ENCODE data around the gene ANKIB1. TPM values are rescaled to one million over a fixed set of nuclear protein-coding genes. Genes with fewer than 3 reads are reported as not detected.

ANKIB1 gene
- total RNA-seq, 1 donor from 2014 or later = 77.7 TPM

DNA sequence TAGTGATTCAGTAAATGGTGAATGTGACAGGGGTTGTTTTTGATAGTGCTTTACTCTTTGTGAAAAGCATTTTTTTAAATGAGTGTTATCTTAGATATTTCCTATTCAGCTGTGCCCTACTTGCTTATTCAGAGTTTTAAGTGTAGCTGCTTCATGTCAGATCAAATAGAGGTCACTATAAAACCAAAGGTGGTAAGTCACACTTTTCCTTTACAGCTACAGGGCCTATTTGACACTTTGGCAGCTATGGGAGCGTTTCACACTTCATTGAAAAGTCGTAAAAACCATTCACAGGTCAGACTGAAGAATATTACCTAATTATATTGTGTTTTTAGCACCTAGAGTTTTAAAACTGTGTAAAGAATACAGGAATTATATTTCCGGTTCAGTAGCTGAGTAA, 67.3 kb downstream of the ANKIB1 start:
- no peaks in the 10 kb centered on the region for H3K36me3 Mint-ChIP-seq (ENCODE audit: unreplicated experiment)
- no peaks in the 10 kb centered on the region for H3K27me3 Mint-ChIP-seq (ENCODE audit: unreplicated experiment)
- no peak for DNase-seq
- no peaks in the 10 kb centered on the region for H3K4me1 Mint-ChIP-seq (ENCODE audit: low read depth, unreplicated experiment)
- H3K27ac Mint-ChIP-seq (ENCODE audit: unreplicated experiment) = no peak overlapping the region
- H3K9me3 Mint-ChIP-seq (ENCODE audit: unreplicated experiment) = no peaks in the 10 kb centered on the region
- H3K4me3 Mint-ChIP-seq (ENCODE audit: unreplicated experiment) = no peak overlapping the region
- TF ChIP-seq CTCF (IDR thresholded peaks at IDR 0.05; ENCODE audit: partially characterized antibody, unreplicated experiment) = no peak

DNA sequence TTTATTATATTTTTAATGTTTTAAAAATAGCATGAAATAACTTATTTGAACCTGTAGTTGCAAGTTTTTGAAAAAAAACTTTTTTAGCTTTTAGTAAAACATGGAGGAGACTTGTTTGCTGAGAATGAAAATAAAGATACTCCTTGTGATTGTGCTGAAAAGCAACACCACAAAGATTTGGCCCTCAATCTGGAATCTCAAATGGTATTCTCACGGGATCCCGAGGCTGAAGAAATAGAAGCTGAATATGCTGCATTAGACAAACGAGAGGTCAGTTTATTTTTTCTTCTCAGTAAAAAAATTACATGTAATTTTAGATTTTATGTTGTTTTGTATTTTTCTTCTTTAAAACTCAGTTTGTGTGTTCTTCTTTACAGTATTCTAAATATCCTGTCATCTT, 73.5 kb downstream of the ANKIB1 start:
- no peaks in the 10 kb centered on the region for H3K4me1 Mint-ChIP-seq (ENCODE audit: low read depth, unreplicated experiment)
- no peak overlapping the region for H3K27ac Mint-ChIP-seq (ENCODE audit: unreplicated experiment)
- no peak overlapping the region for H3K4me3 Mint-ChIP-seq (ENCODE audit: unreplicated experiment)
- no peak for TF ChIP-seq CTCF (IDR thresholded peaks at IDR 0.05; ENCODE audit: partially characterized antibody, unreplicated experiment)
- no peak for DNase-seq
- no peaks in the 10 kb centered on the region for H3K27me3 Mint-ChIP-seq (ENCODE audit: unreplicated experiment)
- H3K36me3 Mint-ChIP-seq (ENCODE audit: unreplicated experiment) = no peaks in the 10 kb centered on the region
- H3K9me3 Mint-ChIP-seq (ENCODE audit: unreplicated experiment) = no peaks in the 10 kb centered on the region

DNA sequence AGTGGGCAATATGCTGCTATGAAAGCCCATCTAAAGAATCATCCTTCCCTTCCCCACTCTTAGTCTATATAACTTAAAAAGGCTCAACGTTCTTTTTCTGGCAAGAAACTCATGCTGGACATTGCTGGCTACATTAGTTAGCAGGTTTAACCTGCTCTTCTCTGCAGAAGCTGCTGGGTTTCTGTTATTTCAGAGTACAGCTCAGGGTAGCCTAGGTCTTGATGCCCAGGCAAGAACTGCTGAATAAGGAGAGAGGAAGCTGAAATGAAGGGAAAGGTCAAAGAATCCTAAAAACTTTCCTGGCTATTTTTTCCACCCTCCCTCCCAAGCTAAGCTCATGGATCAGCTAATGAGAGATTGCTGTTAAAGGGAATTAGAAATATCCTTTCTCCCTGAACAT, 79.4 kb downstream of the ANKIB1 start:
- no peaks in the 10 kb centered on the region for H3K27me3 Mint-ChIP-seq (ENCODE audit: unreplicated experiment)
- H3K4me3 Mint-ChIP-seq (ENCODE audit: unreplicated experiment) = no peak overlapping the region
- no peaks in the 10 kb centered on the region for H3K4me1 Mint-ChIP-seq (ENCODE audit: low read depth, unreplicated experiment)
- TF ChIP-seq CTCF (IDR thresholded peaks at IDR 0.05; ENCODE audit: partially characterized antibody, unreplicated experiment) = no peak
- DNase-seq = no peak
- H3K36me3 Mint-ChIP-seq (ENCODE audit: unreplicated experiment) = no peaks in the 10 kb centered on the region
- H3K9me3 Mint-ChIP-seq (ENCODE audit: unreplicated experiment) = no peaks in the 10 kb centered on the region
- no peak overlapping the region for H3K27ac Mint-ChIP-seq (ENCODE audit: unreplicated experiment)

GRCh38 chr7:92325858-92326257, 80.1 kb downstream of the ANKIB1 start:
- no peaks in the 10 kb centered on the region for H3K36me3 Mint-ChIP-seq (ENCODE audit: unreplicated experiment)
- no peak overlapping the region for H3K4me3 Mint-ChIP-seq (ENCODE audit: unreplicated experiment)
- no peaks in the 10 kb centered on the region for H3K4me1 Mint-ChIP-seq (ENCODE audit: low read depth, unreplicated experiment)
- H3K27ac Mint-ChIP-seq (ENCODE audit: unreplicated experiment) = no peak overlapping the region
- H3K9me3 Mint-ChIP-seq (ENCODE audit: unreplicated experiment) = no peaks in the 10 kb centered on the region
- TF ChIP-seq CTCF (IDR thresholded peaks at IDR 0.05; ENCODE audit: partially characterized antibody, unreplicated experiment) = no peak
- no peaks in the 10 kb centered on the region for H3K27me3 Mint-ChIP-seq (ENCODE audit: unreplicated experiment)
- no peak for DNase-seq

GRCh38 chr7:92330835-92331438, 85.2 kb downstream of the ANKIB1 start:
- H3K9me3 Mint-ChIP-seq (ENCODE audit: unreplicated experiment) = peaks cover 1% of the 10 kb centered on the region
- H3K4me1 Mint-ChIP-seq (ENCODE audit: low read depth, unreplicated experiment) = no peaks in the 10 kb centered on the region
- no peaks in the 10 kb centered on the region for H3K27me3 Mint-ChIP-seq (ENCODE audit: unreplicated experiment)
- no peak overlapping the region for H3K4me3 Mint-ChIP-seq (ENCODE audit: unreplicated experiment)
- TF ChIP-seq CTCF (IDR thresholded peaks at IDR 0.05; ENCODE audit: partially characterized antibody, unreplicated experiment) = no peak
- no peak for DNase-seq
- no peak overlapping the region for H3K27ac Mint-ChIP-seq (ENCODE audit: unreplicated experiment)
- H3K36me3 Mint-ChIP-seq (ENCODE audit: unreplicated experiment) = no peaks in the 10 kb centered on the region
